Tibial artery (tissue), 4 donors: ENCODE data around the gene ERP27.
A peak's percentile ranks its signal among the peaks of the same experiment; 100 is the strongest.

Source experiments
- DNase-seq, 2 donors: peaks; one replicate each; pipeline ENCODE4 v3.0.0-alpha.2; 2019
- H3K27ac ChIP-seq, 2 donors: fragments of 200-600 bp; sonication (generic) in 1 of 2; 1 replicate in 1 of 2; 2 replicates in 1 of 2; pipeline ENCODE4 v1.5.1; 2018 to 2019; ENCODE audit warnings: mild to moderate bottlenecking in 1 of 2
- H3K27me3 ChIP-seq, 2 donors: fragments of 200-600 bp; sonication (generic) in 1 of 2; one replicate each; pipeline versions ENCODE4 v1.5.1 to v1.6.0; 2016 to 2019
- H3K36me3 ChIP-seq, 3 donors: fragments of 200-600 bp; sonication (generic) in 2 of 3; one replicate each; pipeline ENCODE4 v1.5.1; 2016 to 2019; ENCODE audit warnings: mild to moderate bottlenecking in 2 of 3
- H3K4me1 ChIP-seq, 4 donors: fragments of 200-600 bp; sonication (generic) in 2 of 4; 1 replicate in 3 of 4; 2 replicates in 1 of 4; pipeline ENCODE4 v1.5.1; 2016 to 2019
- H3K4me3 ChIP-seq, 2 donors: fragments of 200-600 bp; sonication (generic) in 1 of 2; 1 replicate in 1 of 2; 2 replicates in 1 of 2; pipeline ENCODE4 v1.5.1; 2018 to 2019; ENCODE audit warnings: mild to moderate bottlenecking in 2 of 2
- H3K9me3 ChIP-seq, 3 donors: fragments of 200-600 bp; sonication (generic) in 1 of 3; one replicate each; pipeline ENCODE4 v1.5.1; 2016 to 2019
- CTCF ChIP-seq, 2 experiments: fragments of 200-600 bp in 1 of 2; fragments of 450-650 bp in 1 of 2; IDR thresholded peaks; one replicate each; pipeline ENCODE4 v1.5.1; 2017 to 2019; ENCODE audit warnings: antibody characterized with exemption in 2 of 2, mild to moderate bottlenecking in 1 of 2, moderate library complexity in 1 of 2
- intact Hi-C: fragments of 100-400 bp; cut with DNase I; formaldehyde crosslinking; loops from one replicate; pipeline ENCODE4 v1.15.0; 2023; ENCODE audit warnings: low total_unique reads

Gene ERP27

GRCh38 chr12:14948672-14949071, 10.3 kb upstream of the ERP27 start:
- Histone ChIP-seq H3K27ac (peak overlapping the region; percentile 79 to 84), H3K27me3 (no peaks in the 10 kb centered on the region), H3K9me3 (no peaks in the 10 kb centered on the region), H3K4me1 (peaks cover 0 to 68% (median 30%) of the 10 kb centered on the region in 4 donors), H3K36me3 (peaks cover 0 to 5% (median 5%) of the 10 kb centered on the region in 3 donors), H3K4me3 (peak overlapping the region; percentile 2 to 29)
- TF ChIP-seq CTCF (IDR thresholded peaks at IDR 0.05): no peak
- intact Hi-C loops: loop anchor here (1.0 kb wide), 1 partner anchor 11 kb away; no protein-coding TSS in a partner anchor
- peak in 1 of 2 donors; percentile 36 for DNase-seq

- Histone ChIP-seq H3K27me3 (no peaks in the 10 kb centered on the region), H3K36me3 (peaks cover 11 to 18% (median 17%) of the 10 kb centered on the region in 3 donors), H3K27ac (peak overlapping the region; percentile 79 to 84), H3K9me3 (no peaks in the 10 kb centered on the region), H3K4me3 (no peak overlapping the region), H3K4me1 (peaks cover 0 to 58% (median 27%) of the 10 kb centered on the region in 4 donors)
- DNase-seq: no peak
- no peak for TF ChIP-seq CTCF (IDR thresholded peaks at IDR 0.05)
- intact Hi-C loops: no loop called here
Observed at GRCh38 chr12:14946861-14947260, 8.5 kb upstream of the ERP27 start.

GRCh38 chr12:14946162-14946561, 7.8 kb upstream of the ERP27 start:
- Histone ChIP-seq H3K9me3 (no peaks in the 10 kb centered on the region), H3K27me3 (no peaks in the 10 kb centered on the region), H3K27ac (peak overlapping the region; percentile 79 to 84), H3K4me1 (peaks cover 0 to 51% (median 22%) of the 10 kb centered on the region in 4 donors), H3K4me3 (no peak overlapping the region), H3K36me3 (peaks cover 17 to 24% (median 17%) of the 10 kb centered on the region in 3 donors)
- intact Hi-C loops: no loop called here
- DNase-seq: no peak
- no peak for TF ChIP-seq CTCF (IDR thresholded peaks at IDR 0.05)

GRCh38 chr12:14942196-14942931, 4.0 kb upstream of the ERP27 start:
- Histone ChIP-seq H3K27ac (no peak overlapping the region), H3K9me3 (no peaks in the 10 kb centered on the region), H3K27me3 (no peaks in the 10 kb centered on the region), H3K36me3 (peaks cover 17 to 25% (median 18%) of the 10 kb centered on the region in 3 donors), H3K4me1 (peaks cover 0 to 17% (median 9%) of the 10 kb centered on the region in 4 donors), H3K4me3 (no peak overlapping the region)
- TF ChIP-seq CTCF (IDR thresholded peaks at IDR 0.05): no peak
- no peak for DNase-seq
- intact Hi-C loops: no loop called here

GRCh38 chr12:14941369-14941768, 3.0 kb upstream of the ERP27 start:
- no peak for TF ChIP-seq CTCF (IDR thresholded peaks at IDR 0.05)
- H3K4me3 ChIP-seq: no peak overlapping the region
- peaks cover 0 to 7% (median 3%) of the 10 kb centered on the region in 4 donors for H3K4me1 ChIP-seq
- no peak overlapping the region for H3K27ac ChIP-seq
- no peak for DNase-seq
- intact Hi-C loops: no loop called here
- no peaks in the 10 kb centered on the region for H3K27me3 ChIP-seq
- H3K9me3 ChIP-seq: no peaks in the 10 kb centered on the region
- peaks cover 17 to 25% (median 18%) of the 10 kb centered on the region in 3 donors for H3K36me3 ChIP-seq
